Esophagus squamous epithelium (tissue), 5 donors: ENCODE data around the gene LKAAEAR1. TPM values are rescaled to one million over a fixed set of nuclear protein-coding genes. Genes with fewer than 3 reads are reported as not detected.

ENCODE experiments used
- DNase-seq: peaks from one replicate; lab custom pipeline; 2025; lab: John Stamatoyannopoulos, UW
- H3K27ac ChIP-seq, 4 donors: fragments of 200-600 bp; sonication (generic); one replicate each; pipeline ENCODE4 v1.5.1; 2016 to 2019; ENCODE audit warnings: mild to moderate bottlenecking in 1 of 4
- H3K27me3 ChIP-seq, 4 donors: fragments of 200-600 bp; sonication (generic); 1 replicate in 3 of 4; 2 replicates in 1 of 4; pipeline versions ENCODE4 v1.5.1 to v1.6.0; 2017 to 2021; ENCODE audit warnings: antibody characterized with exemption in 1 of 4
- H3K36me3 ChIP-seq, 3 donors: fragments of 200-600 bp; sonication (generic); one replicate each; pipeline ENCODE4 v1.5.1; 2016 to 2019
- H3K4me1 ChIP-seq, 3 donors: fragments of 200-600 bp; sonication (generic); one replicate each; pipeline ENCODE4 v1.5.1; 2017 to 2019
- H3K4me3 ChIP-seq, 4 donors: fragments of 200-600 bp; sonication (generic); 1 replicate in 3 of 4; 2 replicates in 1 of 4; pipeline ENCODE4 v1.5.1; 2016 to 2019; ENCODE audit warnings: mild to moderate bottlenecking in 2 of 4, moderate library complexity in 1 of 4
- H3K9me3 ChIP-seq, 3 donors: fragments of 200-600 bp; sonication (generic); one replicate each; pipeline ENCODE4 v1.5.1; 2016 to 2019
- POLR2A ChIP-seq, 4 donors: fragments of 450-650 bp; IDR thresholded peaks; one replicate each; pipeline ENCODE4 v1.6.1; 2017; ENCODE audit warnings: antibody characterized with exemption in 4 of 4, mild to moderate bottlenecking in 4 of 4, moderate library complexity in 3 of 4
- WGBS, 2 donors: methylation state at CpG; one replicate each; pipeline ENCODE4 v1.1.5; 2018; 5-methylcytosine and 5-hydroxymethylcytosine counted together
- intact Hi-C: fragments of 100-400 bp; cut with DNase I; formaldehyde crosslinking; loops from one replicate; pipeline ENCODE4 v1.15.0; 2022
- total RNA-seq, 4 donors: library from RNA; depleted of rRNA; stranded (reverse); fragments of >200 nt; gene quantifications; one replicate each; pipeline ENCODE4 v1.1.0, GENCODE V29; 2016
- TF ChIP-seq, protein P1 (sequence below), 6 experiments: fragments of 450-650 bp in 4 of 6; fragments of 200-600 bp in 2 of 6; sonication (generic) in 2 of 6; IDR thresholded peaks; one replicate each; pipeline ENCODE4 v1.5.1; 2016 to 2019; ENCODE audit warnings: antibody characterized with exemption in 6 of 6, mild to moderate bottlenecking in 4 of 6, moderate library complexity in 4 of 6
- donor health status: DM: yes; HTN: yes; CAD: no.

LKAAEAR1 gene
- total RNA-seq, 4 donors from 2014 or later: not detected

- H3K9me3 ChIP-seq: no peaks in the 10 kb centered on the region
- no peak overlapping the region for H3K4me3 ChIP-seq
- WGBS, 2 donors: 56 to 74% methylated on average over 7 to 11 of the region's 11 CpGs
- H3K4me1 ChIP-seq: peaks cover 14 to 33% (median 15%) of the 10 kb centered on the region in 3 donors
- intact Hi-C loops: no loop called here
- no peak for DNase-seq
- peaks cover 0 to 81% (median 9%) of the 10 kb centered on the region in 4 donors for H3K27me3 ChIP-seq
- H3K27ac ChIP-seq: no peak overlapping the region
- no peaks in the 10 kb centered on the region for H3K36me3 ChIP-seq
- TF ChIP-seq, protein P1, sequence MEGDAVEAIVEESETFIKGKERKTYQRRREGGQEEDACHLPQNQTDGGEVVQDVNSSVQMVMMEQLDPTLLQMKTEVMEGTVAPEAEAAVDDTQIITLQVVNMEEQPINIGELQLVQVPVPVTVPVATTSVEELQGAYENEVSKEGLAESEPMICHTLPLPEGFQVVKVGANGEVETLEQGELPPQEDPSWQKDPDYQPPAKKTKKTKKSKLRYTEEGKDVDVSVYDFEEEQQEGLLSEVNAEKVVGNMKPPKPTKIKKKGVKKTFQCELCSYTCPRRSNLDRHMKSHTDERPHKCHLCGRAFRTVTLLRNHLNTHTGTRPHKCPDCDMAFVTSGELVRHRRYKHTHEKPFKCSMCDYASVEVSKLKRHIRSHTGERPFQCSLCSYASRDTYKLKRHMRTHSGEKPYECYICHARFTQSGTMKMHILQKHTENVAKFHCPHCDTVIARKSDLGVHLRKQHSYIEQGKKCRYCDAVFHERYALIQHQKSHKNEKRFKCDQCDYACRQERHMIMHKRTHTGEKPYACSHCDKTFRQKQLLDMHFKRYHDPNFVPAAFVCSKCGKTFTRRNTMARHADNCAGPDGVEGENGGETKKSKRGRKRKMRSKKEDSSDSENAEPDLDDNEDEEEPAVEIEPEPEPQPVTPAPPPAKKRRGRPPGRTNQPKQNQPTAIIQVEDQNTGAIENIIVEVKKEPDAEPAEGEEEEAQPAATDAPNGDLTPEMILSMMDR (IDR thresholded peaks at IDR 0.05): no peak
- no peak for TF ChIP-seq POLR2A (IDR thresholded peaks at IDR 0.05)
Measured at GRCh38 chr20:64086801-64087200, 2.6 kb upstream of the LKAAEAR1 start.

DNA sequence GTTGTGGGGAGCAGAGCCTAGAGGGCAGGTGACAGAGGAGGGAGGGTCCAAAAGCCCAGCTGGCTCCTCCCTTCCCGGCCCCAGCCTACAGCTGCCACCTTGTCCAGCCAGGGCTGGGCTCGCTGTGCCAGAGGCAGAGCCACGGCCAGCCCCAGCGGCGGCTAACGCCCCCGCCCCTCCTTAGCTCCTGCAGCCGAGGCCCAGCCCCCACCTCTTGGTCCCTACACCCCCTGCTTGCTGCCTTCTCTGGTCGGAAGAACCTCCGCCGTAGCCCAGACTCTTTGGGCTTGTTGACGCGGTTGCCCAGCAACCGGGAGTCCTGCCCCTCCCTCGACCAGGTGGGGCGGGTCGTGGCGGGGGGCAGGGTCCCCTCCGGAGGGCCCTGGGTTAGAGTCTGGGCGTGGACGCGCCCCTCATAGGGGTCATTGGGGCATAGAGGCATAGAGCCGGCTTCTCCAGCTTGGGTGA lies 521 bp upstream of the LKAAEAR1 start:
- 0% methylated on average over 3 of the region's 23 CpGs; no CpG with 5 or more reads in 1 of the 2 donors for WGBS, 2 donors
- no peak for DNase-seq
- TF ChIP-seq, protein P1 (IDR thresholded peaks at IDR 0.05): no peak
- TF ChIP-seq POLR2A (IDR thresholded peaks at IDR 0.05): no peak
- H3K9me3 ChIP-seq: no peaks in the 10 kb centered on the region
- H3K27me3 ChIP-seq: peaks cover 0 to 77% (median 9%) of the 10 kb centered on the region in 4 donors
- no peak overlapping the region for H3K4me3 ChIP-seq
- H3K27ac ChIP-seq: no peak overlapping the region
- peaks cover 14 to 49% (median 15%) of the 10 kb centered on the region in 3 donors for H3K4me1 ChIP-seq
- H3K36me3 ChIP-seq: no peaks in the 10 kb centered on the region
- intact Hi-C loops: no loop called here

DNA sequence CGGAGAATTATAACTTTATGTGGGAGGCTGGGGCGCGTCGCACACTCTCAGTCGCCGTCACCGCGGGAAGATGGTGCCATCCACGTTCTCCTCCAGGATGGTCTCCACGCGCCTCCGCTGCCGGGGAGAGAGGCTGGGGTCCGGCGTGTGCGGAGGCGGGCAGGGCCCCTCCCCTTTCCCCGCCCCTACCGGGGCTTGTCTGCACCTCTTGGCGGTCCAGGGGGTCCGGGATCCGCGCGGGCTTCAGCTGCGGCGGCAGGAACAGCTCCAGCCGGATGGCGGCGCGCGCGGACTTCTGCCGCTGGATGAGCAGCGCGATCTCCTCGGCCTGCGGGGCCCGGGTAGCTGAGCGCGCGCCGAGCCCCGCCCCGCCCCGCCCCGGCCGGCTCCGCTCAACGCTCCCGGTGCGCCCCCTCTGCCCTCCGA lies 807 bp downstream of the LKAAEAR1 start:
- peaks cover 0 to 63% (median 9%) of the 10 kb centered on the region in 4 donors for H3K27me3 ChIP-seq
- peaks cover 24 to 61% (median 27%) of the 10 kb centered on the region in 3 donors for H3K4me1 ChIP-seq
- peak overlapping the region; percentile 31 to 83 (median 50) for H3K4me3 ChIP-seq
- TF ChIP-seq POLR2A (IDR thresholded peaks at IDR 0.05): no peak
- TF ChIP-seq, protein P1 (IDR thresholded peaks at IDR 0.05): peak in 5 of 6 experiments; percentile 46 to 64 (median 59)
- no peak for DNase-seq
- intact Hi-C loops: no loop called here
- 0% methylated on average over 12 of the region's 52 CpGs; no CpG with 5 or more reads in 1 of the 2 donors for WGBS, 2 donors
- no peak overlapping the region for H3K27ac ChIP-seq
- no peaks in the 10 kb centered on the region for H3K36me3 ChIP-seq
- no peaks in the 10 kb centered on the region for H3K9me3 ChIP-seq

DNA sequence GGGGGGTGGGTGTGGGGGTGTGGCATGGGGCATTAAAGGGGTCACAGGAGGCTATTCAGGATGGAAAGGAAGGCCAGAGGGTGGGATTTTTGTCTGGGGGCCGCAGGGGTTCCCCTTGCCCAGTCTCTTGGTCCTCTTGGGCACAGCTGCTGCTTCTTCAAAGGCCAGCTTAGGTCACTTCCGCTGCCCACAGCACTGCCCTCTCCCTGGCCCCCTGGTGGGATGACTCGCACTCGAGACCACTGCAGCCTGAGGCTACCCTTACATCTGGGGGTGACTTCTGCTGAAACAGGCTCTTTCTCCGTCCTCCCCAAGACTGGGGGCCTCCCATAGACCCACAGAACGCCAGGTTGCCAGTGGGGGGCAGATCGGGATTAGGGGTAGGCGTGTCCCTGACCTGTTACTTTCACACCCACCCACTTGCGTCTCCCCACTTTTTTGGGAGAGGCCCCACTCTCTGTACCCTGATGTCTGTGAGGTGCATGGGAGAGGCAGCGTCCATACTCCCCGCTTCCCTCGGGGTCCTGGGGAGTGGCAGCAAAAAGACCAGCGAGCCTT lies 1.3 kb downstream of the LKAAEAR1 start:
- intact Hi-C loops: no loop called here
- no peak for DNase-seq
- Histone ChIP-seq H3K4me1 (peaks cover 28 to 66% (median 31%) of the 10 kb centered on the region in 3 donors), H3K27me3 (peaks cover 0 to 59% (median 9%) of the 10 kb centered on the region in 4 donors), H3K9me3 (no peaks in the 10 kb centered on the region), H3K36me3 (no peaks in the 10 kb centered on the region), H3K27ac (no peak overlapping the region), H3K4me3 (peak overlapping the region in 3 of 4 donors; percentile 31 to 83 (median 62))
- 29% methylated on average over 3 of the region's 13 CpGs; no CpG with 5 or more reads in 1 of the 2 donors for WGBS, 2 donors
- TF ChIP-seq, protein P1 (IDR thresholded peaks at IDR 0.05): no peak
- TF ChIP-seq POLR2A (IDR thresholded peaks at IDR 0.05): no peak

GRCh38 chr20:64082126-64082731 lies 2.0 kb downstream of the LKAAEAR1 start:
- DNase-seq: no peak
- no peak overlapping the region for H3K27ac ChIP-seq
- TF ChIP-seq, protein P1 (IDR thresholded peaks at IDR 0.05): no peak
- TF ChIP-seq POLR2A (IDR thresholded peaks at IDR 0.05): no peak
- intact Hi-C loops: no loop called here
- H3K9me3 ChIP-seq: no peaks in the 10 kb centered on the region
- no peaks in the 10 kb centered on the region for H3K36me3 ChIP-seq
- peaks cover 0 to 55% (median 9%) of the 10 kb centered on the region in 4 donors for H3K27me3 ChIP-seq
- H3K4me3 ChIP-seq: no peak overlapping the region
- WGBS, 2 donors: 4 to 27% methylated on average over 5 of the region's 13 CpGs
- H3K4me1 ChIP-seq: peaks cover 31 to 73% (median 37%) of the 10 kb centered on the region in 3 donors
